HG03097 (cell line): ENCODE results near the gene COX8C.

ENCODE experiments used
- ATAC-seq: cut with Tn5 transposase; IDR thresholded peaks from one replicate; pipeline ENCODE4 v1.9.1; 2021; ENCODE audit not compliant: unreplicated experiment, low FRiP score

COX8C gene

GRCh38 chr14:93346926-93347721 is at the start of gene COX8C:
TSS of gene COX8C (plus strand) at chr14:93347182. CDS start at chr14:93347269, 87 bp downstream.
- ATAC-seq = no peak

- ATAC-seq = no peak
These were observed 47.6 kb upstream of the COX8C start for GRCh38 chr14:93299416-93299815.

GRCh38 chr14:93299866-93300265 is 47.1 kb upstream of the COX8C start:
- ATAC-seq = no peak

GRCh38 chr14:93301821-93302447 is 45.0 kb upstream of the COX8C start:
- ATAC-seq = no peak

- no peak for ATAC-seq
These were observed 44.0 kb upstream of the COX8C start for GRCh38 chr14:93302688-93303581.

GRCh38 chr14:93303659-93304058 is 43.3 kb upstream of the COX8C start:
- ATAC-seq = no peak

- ATAC-seq = no peak
These were observed 42.2 kb upstream of the COX8C start for GRCh38 chr14:93304771-93305170.

GRCh38 chr14:93305725-93306418 is 41.1 kb upstream of the COX8C start:
- no peak for ATAC-seq

- no peak for ATAC-seq
These were observed 40.2 kb upstream of the COX8C start for GRCh38 chr14:93306812-93307211.

GRCh38 chr14:93308686-93309345 is 38.2 kb upstream of the COX8C start:
- ATAC-seq = no peak

- no peak for ATAC-seq
These were observed 37.5 kb upstream of the COX8C start for GRCh38 chr14:93309427-93309966.

GRCh38 chr14:93311082-93311481 is 35.9 kb upstream of the COX8C start:
- no peak for ATAC-seq

GRCh38 chr14:93315575-93315974 is 31.4 kb upstream of the COX8C start:
- ATAC-seq = no peak

GRCh38 chr14:93316716-93317115 is 30.3 kb upstream of the COX8C start:
- ATAC-seq = no peak

GRCh38 chr14:93317210-93317874 is 29.6 kb upstream of the COX8C start:
- ATAC-seq = no peak

- no peak for ATAC-seq
These were observed 28.8 kb upstream of the COX8C start for GRCh38 chr14:93317875-93318807.

GRCh38 chr14:93318927-93319326 is 28.1 kb upstream of the COX8C start:
- ATAC-seq = no peak

- ATAC-seq = no peak
These were observed 27.5 kb upstream of the COX8C start for GRCh38 chr14:93319494-93319893.
